Measurements from ENCODE around the gene CLEC20A. TPM values are rescaled to one million over a fixed set of nuclear protein-coding genes. Genes with fewer than 3 reads are reported as not detected.

Gene CLEC20A
- total RNA-seq, 1 donor from 2014 or later: not detected

DNA sequence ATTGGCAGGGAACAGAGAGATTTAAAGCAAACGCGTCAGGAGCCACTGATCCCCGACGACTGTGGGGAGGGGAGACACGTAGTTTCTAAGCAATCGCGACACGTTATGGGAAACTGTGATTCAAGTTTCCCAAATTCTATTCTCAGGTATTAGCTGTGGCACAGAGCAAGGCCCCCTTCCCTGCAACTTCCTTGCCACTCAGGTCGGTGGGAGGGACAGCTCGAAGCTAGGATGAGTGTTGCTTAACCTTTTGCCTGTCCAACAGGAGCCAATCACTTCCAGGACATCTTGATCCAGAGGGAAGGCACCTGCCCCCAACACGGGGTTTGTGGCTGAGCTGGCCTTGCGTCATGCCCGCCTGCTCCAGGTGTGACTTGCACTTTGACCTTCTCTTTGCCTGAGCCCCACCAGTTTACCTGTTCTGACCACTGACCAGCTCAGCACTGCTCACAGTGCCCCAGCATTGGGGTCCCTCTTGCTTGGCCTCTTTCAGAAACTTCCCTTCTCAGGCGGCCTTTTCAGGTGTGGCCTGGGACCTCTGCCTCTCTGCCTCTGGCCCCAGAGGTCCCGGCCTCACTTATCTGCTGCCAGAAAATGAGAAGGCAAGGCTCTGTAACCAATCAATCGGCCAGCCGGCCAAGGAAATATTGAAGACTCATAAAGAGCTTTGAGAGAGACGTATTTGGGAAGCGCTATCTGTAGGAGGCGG is 40.8 kb upstream of the CLEC20A start:
- H3K27me3 ChIP-seq (ENCODE audit: control insufficient read depth, insufficient read depth, low read length): no peaks in the 10 kb centered on the region
- DNase-seq (ENCODE audit: low read depth): no peak
- H3K36me3 ChIP-seq (ENCODE audit: control insufficient read depth, insufficient read depth, low read length): no peaks in the 10 kb centered on the region
- H3K4me3 ChIP-seq (ENCODE audit: low read depth, low read length): no peak overlapping the region
- TF ChIP-seq, protein P1, sequence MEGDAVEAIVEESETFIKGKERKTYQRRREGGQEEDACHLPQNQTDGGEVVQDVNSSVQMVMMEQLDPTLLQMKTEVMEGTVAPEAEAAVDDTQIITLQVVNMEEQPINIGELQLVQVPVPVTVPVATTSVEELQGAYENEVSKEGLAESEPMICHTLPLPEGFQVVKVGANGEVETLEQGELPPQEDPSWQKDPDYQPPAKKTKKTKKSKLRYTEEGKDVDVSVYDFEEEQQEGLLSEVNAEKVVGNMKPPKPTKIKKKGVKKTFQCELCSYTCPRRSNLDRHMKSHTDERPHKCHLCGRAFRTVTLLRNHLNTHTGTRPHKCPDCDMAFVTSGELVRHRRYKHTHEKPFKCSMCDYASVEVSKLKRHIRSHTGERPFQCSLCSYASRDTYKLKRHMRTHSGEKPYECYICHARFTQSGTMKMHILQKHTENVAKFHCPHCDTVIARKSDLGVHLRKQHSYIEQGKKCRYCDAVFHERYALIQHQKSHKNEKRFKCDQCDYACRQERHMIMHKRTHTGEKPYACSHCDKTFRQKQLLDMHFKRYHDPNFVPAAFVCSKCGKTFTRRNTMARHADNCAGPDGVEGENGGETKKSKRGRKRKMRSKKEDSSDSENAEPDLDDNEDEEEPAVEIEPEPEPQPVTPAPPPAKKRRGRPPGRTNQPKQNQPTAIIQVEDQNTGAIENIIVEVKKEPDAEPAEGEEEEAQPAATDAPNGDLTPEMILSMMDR (IDR thresholded peaks at IDR 0.05; ENCODE audit: insufficient read depth, low read length, poor library complexity, severe bottlenecking): no peak

DNA sequence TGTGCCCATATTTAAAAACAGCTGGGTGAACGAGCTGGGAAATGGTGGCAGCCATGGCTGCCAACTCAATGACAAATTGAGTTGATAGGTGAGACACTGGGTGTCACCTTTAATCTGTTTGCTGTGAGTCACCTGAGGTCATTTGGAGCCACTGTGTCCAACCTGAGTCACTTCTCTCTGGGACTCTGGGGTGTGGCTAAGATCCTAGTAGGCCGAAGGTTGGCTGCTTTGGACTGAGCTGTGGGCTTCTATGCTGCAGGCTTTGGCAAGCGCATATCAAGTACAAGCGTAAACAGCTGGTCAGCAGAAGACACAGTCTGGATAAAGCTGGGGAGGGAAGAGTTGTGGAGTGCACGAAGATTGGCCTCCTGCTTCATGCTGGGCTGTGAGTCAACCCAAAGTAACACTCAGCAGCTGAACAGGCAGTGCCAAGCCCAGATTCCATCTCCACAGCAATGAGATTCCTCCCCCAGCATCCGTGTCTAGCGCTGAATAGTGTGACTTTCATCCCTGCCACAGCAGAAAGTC is 40.1 kb upstream of the CLEC20A start:
- no peak for DNase-seq (ENCODE audit: low read depth)
- TF ChIP-seq, protein P1 (IDR thresholded peaks at IDR 0.05; ENCODE audit: insufficient read depth, low read length, poor library complexity, severe bottlenecking): no peak
- Histone ChIP-seq H3K4me3 (ENCODE audit: low read depth, low read length) (no peak overlapping the region), H3K27me3 (ENCODE audit: control insufficient read depth, insufficient read depth, low read length) (no peaks in the 10 kb centered on the region), H3K36me3 (ENCODE audit: control insufficient read depth, insufficient read depth, low read length) (no peaks in the 10 kb centered on the region)

DNA sequence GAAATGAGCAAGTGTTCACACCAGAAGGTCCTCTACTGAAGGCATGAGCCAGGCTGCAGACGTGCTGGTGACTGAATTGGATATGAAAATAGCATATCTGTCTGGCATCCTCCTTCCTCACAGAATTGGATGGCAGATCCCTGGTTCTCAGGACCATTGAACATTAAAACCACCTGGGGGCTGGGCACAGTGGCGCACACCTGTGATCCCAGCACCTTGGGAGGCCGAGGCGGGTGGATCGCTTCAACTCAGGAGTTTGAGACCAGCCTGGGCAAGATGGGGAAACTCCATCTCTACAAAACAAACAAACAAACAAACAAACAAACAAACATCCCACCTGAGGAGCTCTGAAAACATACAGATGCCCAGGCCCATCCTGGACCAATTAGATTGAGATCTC is 39.6 kb upstream of the CLEC20A start:
- no peaks in the 10 kb centered on the region for H3K36me3 ChIP-seq (ENCODE audit: control insufficient read depth, insufficient read depth, low read length)
- TF ChIP-seq, protein P1 (IDR thresholded peaks at IDR 0.05; ENCODE audit: insufficient read depth, low read length, poor library complexity, severe bottlenecking): no peak
- H3K4me3 ChIP-seq (ENCODE audit: low read depth, low read length): no peak overlapping the region
- DNase-seq (ENCODE audit: low read depth): no peak
- no peaks in the 10 kb centered on the region for H3K27me3 ChIP-seq (ENCODE audit: control insufficient read depth, insufficient read depth, low read length)

DNA sequence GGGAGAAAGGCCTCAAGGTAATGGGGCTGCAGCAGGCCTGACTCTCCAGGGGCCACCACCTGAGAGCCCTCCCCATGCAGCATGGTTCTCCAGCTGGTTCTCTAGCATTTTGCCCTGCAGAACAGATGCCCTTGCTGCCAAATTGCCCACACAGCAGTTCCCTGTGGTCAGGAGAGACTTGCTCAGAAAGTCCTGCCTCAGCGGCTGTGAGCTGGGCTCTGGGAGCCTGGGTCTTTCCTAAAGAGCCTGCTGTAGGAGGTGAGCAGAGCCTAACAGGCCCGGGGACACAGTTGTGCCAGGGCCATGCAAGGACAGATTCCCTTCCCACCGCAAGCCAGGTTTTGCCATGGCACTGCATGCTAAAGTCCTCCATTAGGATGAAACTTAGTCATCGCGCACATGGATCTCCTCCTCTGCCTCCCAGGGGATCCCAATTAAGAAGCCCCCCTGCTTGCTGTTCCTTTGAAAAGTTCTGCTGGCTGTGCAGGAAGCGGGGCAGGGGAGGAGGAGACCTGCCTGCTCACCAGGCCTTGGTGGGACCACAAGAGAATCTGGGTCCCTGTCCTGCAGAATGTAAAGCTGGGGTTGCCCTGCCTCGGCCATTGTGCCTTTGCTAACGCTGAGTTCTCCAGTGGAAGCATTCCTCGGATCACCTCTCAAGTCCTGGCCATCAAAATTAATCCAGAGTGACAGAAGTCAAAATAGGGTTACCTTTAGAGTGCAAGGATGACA is 37.5 kb upstream of the CLEC20A start:
- Histone ChIP-seq H3K27me3 (ENCODE audit: control insufficient read depth, insufficient read depth, low read length) (no peaks in the 10 kb centered on the region), H3K36me3 (ENCODE audit: control insufficient read depth, insufficient read depth, low read length) (no peaks in the 10 kb centered on the region), H3K4me3 (ENCODE audit: low read depth, low read length) (no peak overlapping the region)
- TF ChIP-seq, protein P1 (IDR thresholded peaks at IDR 0.05; ENCODE audit: insufficient read depth, low read length, poor library complexity, severe bottlenecking): no peak
- no peak for DNase-seq (ENCODE audit: low read depth)

DNA sequence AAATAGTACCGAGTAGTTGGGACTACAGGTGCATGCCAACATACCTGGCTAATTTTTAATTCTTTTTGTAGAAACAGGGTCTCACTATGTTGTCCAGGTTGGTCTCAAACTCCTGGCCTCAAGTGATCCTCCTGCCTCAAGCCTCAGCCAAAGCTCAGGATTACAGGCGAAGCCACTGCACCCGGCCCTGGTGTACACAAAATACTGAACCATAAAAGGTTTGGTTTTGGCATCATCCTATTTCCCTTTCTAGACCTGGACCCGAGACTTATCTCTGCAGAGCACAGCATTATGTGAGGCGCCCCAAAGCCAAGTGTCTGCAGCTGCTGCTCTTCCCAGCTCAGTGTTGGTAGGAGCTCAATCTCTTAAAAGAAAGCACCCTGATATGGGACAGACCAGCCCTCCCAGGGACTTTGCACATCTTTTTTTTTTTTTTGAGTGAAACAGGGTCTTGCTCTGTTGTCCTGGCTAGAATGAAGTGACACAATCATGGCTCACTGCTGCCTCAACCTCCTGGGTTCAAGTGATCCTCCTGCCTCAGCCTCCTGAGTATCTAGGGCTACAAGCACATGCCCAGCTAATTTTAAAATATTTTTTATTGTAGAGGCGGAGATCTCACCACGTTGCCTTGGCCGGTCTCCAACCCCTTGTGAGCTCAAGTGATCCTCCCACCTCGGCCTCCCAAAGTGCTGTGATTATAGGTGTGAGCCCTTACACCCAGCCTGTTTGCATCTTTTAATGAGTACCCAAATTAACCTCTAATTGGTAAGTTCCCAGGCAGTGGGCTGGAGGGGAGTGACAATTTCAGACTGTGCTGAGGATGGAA is 36.6 kb upstream of the CLEC20A start:
- DNase-seq (ENCODE audit: low read depth): no peak
- H3K4me3 ChIP-seq (ENCODE audit: low read depth, low read length): no peak overlapping the region
- TF ChIP-seq, protein P1 (IDR thresholded peaks at IDR 0.05; ENCODE audit: insufficient read depth, low read length, poor library complexity, severe bottlenecking): no peak
- no peaks in the 10 kb centered on the region for H3K36me3 ChIP-seq (ENCODE audit: control insufficient read depth, insufficient read depth, low read length)
- no peaks in the 10 kb centered on the region for H3K27me3 ChIP-seq (ENCODE audit: control insufficient read depth, insufficient read depth, low read length)
